Kidney tubule cell (primary cell): ENCODE results near the gene RBP2.

Experiments used
- DNase-seq: peaks from one replicate; pipeline ENCODE4 v3.0.0-alpha.2; 2018; ENCODE audit warnings: low spot score

RBP2 gene

GRCh38 chr3:139480585-139480984 lies 4.3 kb upstream of the RBP2 start:
- no peak for DNase-seq

- no peak for DNase-seq
These were observed 1.7 kb upstream of the RBP2 start for GRCh38 chr3:139477710-139478640.

- peak; percentile 79 for DNase-seq
These were observed 3.1 kb downstream of the RBP2 start for GRCh38 chr3:139473155-139473771.

GRCh38 chr3:139472380-139473010 lies 3.8 kb downstream of the RBP2 start:
- DNase-seq: peak; percentile 56

- peak; percentile 22 for DNase-seq
These were observed 6.1 kb downstream of the RBP2 start for GRCh38 chr3:139470199-139470598.

GRCh38 chr3:139468399-139468798 lies 7.9 kb downstream of the RBP2 start:
- no peak for DNase-seq

- no peak for DNase-seq
These were observed 10.0 kb downstream of the RBP2 start for GRCh38 chr3:139466360-139466759.

- no peak for DNase-seq
These were observed 10.7 kb downstream of the RBP2 start for GRCh38 chr3:139465636-139466035.

GRCh38 chr3:139463466-139463865 lies 12.8 kb downstream of the RBP2 start:
- DNase-seq: no peak

GRCh38 chr3:139460529-139460928 lies 15.8 kb downstream of the RBP2 start:
- no peak for DNase-seq

- no peak for DNase-seq
These were observed 16.2 kb downstream of the RBP2 start for GRCh38 chr3:139460076-139460475.

GRCh38 chr3:139458348-139458747 lies 18.0 kb downstream of the RBP2 start:
- no peak for DNase-seq

- peak; percentile 39 for DNase-seq
These were observed 19.2 kb downstream of the RBP2 start for GRCh38 chr3:139457066-139457465.

- DNase-seq: no peak
These were observed 19.9 kb downstream of the RBP2 start for GRCh38 chr3:139456386-139456785.

- DNase-seq: no peak
These were observed 20.5 kb downstream of the RBP2 start for GRCh38 chr3:139455855-139456254.

- no peak for DNase-seq
These were observed 21.1 kb downstream of the RBP2 start for GRCh38 chr3:139455206-139455605.

- no peak for DNase-seq
These were observed 22.0 kb downstream of the RBP2 start for GRCh38 chr3:139454346-139454745.

- DNase-seq: no peak
These were observed 26.2 kb downstream of the RBP2 start for GRCh38 chr3:139450159-139450558.

GRCh38 chr3:139449566-139449965 lies 26.8 kb downstream of the RBP2 start:
- DNase-seq: no peak

GRCh38 chr3:139448104-139448503 lies 28.2 kb downstream of the RBP2 start:
- peak; percentile 58 for DNase-seq

- no peak for DNase-seq
These were observed 28.8 kb downstream of the RBP2 start for GRCh38 chr3:139447486-139447885.

- DNase-seq: no peak
These were observed 31.9 kb downstream of the RBP2 start for GRCh38 chr3:139444446-139444845.

GRCh38 chr3:139443186-139443585 lies 33.1 kb downstream of the RBP2 start:
- no peak for DNase-seq
